Measurements from ENCODE around the gene DEDD. TPM values are rescaled to one million over a fixed set of nuclear protein-coding genes. Genes with fewer than 3 reads are reported as not detected.

Gene DEDD
- total RNA-seq, 1 experiment from 2014 or later: 39.2 TPM

DNA sequence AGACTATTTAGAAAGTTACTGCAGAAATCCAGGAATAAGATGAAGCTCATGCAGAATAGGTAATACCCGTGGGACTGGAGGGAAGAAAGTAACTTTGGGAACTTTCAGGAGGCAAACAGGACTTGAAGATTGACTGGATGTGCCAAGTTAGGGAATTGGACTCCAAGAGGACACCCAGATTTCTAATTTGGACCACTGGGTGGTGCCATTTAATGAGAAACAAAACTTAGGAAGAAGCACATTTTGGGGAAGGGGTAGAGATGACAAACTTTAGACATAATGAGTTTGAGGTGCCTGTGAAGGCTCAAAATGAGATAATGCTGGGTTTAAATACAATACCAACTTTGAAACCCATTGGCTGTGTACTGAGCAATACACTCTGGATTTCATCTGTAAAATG lies 48.2 kb upstream of the DEDD start (continued):
- TF ChIP-seq ZNF121 (CRISPR knock-in tag; IDR thresholded peaks at IDR 0.05) (no peak), FOXJ3 (CRISPR knock-in tag; IDR thresholded peaks at IDR 0.05; ENCODE audit: borderline replicate concordance) (no peak), FOXP1 (CRISPR knock-in tag; IDR thresholded peaks at IDR 0.05; ENCODE audit: borderline replicate concordance) (no peak)
- TF ChIP-seq, protein P1, sequence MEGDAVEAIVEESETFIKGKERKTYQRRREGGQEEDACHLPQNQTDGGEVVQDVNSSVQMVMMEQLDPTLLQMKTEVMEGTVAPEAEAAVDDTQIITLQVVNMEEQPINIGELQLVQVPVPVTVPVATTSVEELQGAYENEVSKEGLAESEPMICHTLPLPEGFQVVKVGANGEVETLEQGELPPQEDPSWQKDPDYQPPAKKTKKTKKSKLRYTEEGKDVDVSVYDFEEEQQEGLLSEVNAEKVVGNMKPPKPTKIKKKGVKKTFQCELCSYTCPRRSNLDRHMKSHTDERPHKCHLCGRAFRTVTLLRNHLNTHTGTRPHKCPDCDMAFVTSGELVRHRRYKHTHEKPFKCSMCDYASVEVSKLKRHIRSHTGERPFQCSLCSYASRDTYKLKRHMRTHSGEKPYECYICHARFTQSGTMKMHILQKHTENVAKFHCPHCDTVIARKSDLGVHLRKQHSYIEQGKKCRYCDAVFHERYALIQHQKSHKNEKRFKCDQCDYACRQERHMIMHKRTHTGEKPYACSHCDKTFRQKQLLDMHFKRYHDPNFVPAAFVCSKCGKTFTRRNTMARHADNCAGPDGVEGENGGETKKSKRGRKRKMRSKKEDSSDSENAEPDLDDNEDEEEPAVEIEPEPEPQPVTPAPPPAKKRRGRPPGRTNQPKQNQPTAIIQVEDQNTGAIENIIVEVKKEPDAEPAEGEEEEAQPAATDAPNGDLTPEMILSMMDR (IDR thresholded peaks at IDR 0.05): no peak
- TF ChIP-seq, protein P2, sequence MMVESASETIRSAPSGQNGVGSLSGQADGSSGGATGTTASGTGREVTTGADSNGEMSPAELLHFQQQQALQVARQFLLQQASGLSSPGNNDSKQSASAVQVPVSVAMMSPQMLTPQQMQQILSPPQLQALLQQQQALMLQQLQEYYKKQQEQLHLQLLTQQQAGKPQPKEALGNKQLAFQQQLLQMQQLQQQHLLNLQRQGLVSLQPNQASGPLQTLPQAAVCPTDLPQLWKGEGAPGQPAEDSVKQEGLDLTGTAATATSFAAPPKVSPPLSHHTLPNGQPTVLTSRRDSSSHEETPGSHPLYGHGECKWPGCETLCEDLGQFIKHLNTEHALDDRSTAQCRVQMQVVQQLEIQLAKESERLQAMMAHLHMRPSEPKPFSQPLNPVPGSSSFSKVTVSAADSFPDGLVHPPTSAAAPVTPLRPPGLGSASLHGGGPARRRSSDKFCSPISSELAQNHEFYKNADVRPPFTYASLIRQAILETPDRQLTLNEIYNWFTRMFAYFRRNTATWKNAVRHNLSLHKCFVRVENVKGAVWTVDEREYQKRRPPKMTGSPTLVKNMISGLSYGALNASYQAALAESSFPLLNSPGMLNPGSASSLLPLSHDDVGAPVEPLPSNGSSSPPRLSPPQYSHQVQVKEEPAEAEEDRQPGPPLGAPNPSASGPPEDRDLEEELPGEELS (CRISPR knock-in tag; IDR thresholded peaks at IDR 0.05): no peak
- TF ChIP-seq, protein P3, sequence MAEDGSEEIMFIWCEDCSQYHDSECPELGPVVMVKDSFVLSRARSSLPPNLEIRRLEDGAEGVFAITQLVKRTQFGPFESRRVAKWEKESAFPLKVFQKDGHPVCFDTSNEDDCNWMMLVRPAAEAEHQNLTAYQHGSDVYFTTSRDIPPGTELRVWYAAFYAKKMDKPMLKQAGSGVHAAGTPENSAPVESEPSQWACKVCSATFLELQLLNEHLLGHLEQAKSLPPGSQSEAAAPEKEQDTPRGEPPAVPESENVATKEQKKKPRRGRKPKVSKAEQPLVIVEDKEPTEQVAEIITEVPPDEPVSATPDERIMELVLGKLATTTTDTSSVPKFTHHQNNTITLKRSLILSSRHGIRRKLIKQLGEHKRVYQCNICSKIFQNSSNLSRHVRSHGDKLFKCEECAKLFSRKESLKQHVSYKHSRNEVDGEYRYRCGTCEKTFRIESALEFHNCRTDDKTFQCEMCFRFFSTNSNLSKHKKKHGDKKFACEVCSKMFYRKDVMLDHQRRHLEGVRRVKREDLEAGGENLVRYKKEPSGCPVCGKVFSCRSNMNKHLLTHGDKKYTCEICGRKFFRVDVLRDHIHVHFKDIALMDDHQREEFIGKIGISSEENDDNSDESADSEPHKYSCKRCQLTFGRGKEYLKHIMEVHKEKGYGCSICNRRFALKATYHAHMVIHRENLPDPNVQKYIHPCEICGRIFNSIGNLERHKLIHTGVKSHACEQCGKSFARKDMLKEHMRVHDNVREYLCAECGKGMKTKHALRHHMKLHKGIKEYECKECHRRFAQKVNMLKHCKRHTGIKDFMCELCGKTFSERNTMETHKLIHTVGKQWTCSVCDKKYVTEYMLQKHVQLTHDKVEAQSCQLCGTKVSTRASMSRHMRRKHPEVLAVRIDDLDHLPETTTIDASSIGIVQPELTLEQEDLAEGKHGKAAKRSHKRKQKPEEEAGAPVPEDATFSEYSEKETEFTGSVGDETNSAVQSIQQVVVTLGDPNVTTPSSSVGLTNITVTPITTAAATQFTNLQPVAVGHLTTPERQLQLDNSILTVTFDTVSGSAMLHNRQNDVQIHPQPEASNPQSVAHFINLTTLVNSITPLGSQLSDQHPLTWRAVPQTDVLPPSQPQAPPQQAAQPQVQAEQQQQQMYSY (CRISPR knock-in tag; IDR thresholded peaks at IDR 0.05): no peak

DNA sequence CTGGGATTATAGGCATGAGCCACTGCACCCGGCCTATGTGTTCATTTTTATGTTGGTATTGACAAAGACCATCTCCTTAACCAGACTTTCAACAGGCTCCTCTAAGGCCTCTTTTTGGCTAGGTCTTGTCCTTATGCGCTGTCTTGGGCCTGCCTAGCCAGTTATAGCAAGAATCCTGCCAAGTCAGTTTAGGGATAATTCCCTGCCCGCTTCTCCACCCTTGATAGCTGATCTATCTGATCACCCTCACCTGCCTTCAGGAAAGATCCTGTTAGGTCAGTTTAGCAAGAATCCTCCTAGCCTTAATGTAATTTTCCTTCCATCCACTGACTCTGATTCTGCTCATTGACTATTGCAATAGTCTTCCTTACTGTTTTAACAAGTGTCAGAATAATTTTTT lies 47.2 kb upstream of the DEDD start:
- ChIA-PET POLR2A (no interaction called here), CTCF (interaction anchor here (0.6 to 1.1 kb wide), 4 partner anchors 22 to 1078 kb away, joined by 3 to 6 read pairs (median 5); partner anchors contain the start of gene NDUFS2)
- no peak for ATAC-seq
- Mint-ChIP-seq H3K27ac (no peak overlapping the region), H3K4me1 (peaks cover 20% of the 10 kb centered on the region), H3K27me3 (ENCODE audit: low read depth) (no peaks in the 10 kb centered on the region; the same call in 1 of the 2 replicates), H3K4me3 (no peak overlapping the region), H3K36me3 (peaks cover 7% of the 10 kb centered on the region), H3K9me3 (no peaks in the 10 kb centered on the region)
- DNase-seq (ENCODE audit: low spot score): no peak
- TF ChIP-seq NR2C2 (CRISPR knock-in tag; IDR thresholded peaks at IDR 0.05) (no peak), ZNF121 (CRISPR knock-in tag; IDR thresholded peaks at IDR 0.05) (no peak), ZNF416 (CRISPR knock-in tag; IDR thresholded peaks at IDR 0.05) (no peak), GTF2I (CRISPR knock-in tag; conservative IDR thresholded peaks at IDR 0.05) (no peak), ZNF317 (CRISPR knock-in tag; IDR thresholded peaks at IDR 0.05; ENCODE audit: borderline replicate concordance, low read depth) (no peak), TEAD4 (CRISPR knock-in tag; IDR thresholded peaks at IDR 0.05) (no peak), NFATC4 (CRISPR knock-in tag; IDR thresholded peaks at IDR 0.05) (no peak), RELA (CRISPR knock-in tag; IDR thresholded peaks at IDR 0.05; ENCODE audit: borderline replicate concordance) (no peak), FOXJ3 (CRISPR knock-in tag; IDR thresholded peaks at IDR 0.05; ENCODE audit: borderline replicate concordance) (no peak), ESRRA (CRISPR knock-in tag; IDR thresholded peaks at IDR 0.05; ENCODE audit: borderline replicate concordance) (no peak)
- TF ChIP-seq, protein P4, sequence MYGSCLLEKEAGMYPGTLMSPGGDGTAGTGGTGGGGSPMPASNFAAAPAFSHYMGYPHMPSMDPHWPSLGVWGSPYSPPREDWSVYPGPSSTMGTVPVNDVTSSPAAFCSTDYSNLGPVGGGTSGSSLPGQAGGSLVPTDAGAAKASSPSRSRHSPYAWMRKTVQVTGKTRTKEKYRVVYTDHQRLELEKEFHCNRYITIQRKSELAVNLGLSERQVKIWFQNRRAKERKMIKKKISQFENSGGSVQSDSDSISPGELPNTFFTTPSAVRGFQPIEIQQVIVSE (CRISPR knock-in tag; IDR thresholded peaks at IDR 0.05; ENCODE audit: borderline replicate concordance): no peak
- TF ChIP-seq, protein P5, sequence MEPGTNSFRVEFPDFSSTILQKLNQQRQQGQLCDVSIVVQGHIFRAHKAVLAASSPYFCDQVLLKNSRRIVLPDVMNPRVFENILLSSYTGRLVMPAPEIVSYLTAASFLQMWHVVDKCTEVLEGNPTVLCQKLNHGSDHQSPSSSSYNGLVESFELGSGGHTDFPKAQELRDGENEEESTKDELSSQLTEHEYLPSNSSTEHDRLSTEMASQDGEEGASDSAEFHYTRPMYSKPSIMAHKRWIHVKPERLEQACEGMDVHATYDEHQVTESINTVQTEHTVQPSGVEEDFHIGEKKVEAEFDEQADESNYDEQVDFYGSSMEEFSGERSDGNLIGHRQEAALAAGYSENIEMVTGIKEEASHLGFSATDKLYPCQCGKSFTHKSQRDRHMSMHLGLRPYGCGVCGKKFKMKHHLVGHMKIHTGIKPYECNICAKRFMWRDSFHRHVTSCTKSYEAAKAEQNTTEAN (CRISPR knock-in tag; IDR thresholded peaks at IDR 0.05): no peak
- TF ChIP-seq, protein P6, sequence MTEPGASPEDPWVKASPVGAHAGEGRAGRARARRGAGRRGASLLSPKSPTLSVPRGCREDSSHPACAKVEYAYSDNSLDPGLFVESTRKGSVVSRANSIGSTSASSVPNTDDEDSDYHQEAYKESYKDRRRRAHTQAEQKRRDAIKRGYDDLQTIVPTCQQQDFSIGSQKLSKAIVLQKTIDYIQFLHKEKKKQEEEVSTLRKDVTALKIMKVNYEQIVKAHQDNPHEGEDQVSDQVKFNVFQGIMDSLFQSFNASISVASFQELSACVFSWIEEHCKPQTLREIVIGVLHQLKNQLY (CRISPR knock-in tag; IDR thresholded peaks at IDR 0.05): no peak
- TF ChIP-seq, protein P7, sequence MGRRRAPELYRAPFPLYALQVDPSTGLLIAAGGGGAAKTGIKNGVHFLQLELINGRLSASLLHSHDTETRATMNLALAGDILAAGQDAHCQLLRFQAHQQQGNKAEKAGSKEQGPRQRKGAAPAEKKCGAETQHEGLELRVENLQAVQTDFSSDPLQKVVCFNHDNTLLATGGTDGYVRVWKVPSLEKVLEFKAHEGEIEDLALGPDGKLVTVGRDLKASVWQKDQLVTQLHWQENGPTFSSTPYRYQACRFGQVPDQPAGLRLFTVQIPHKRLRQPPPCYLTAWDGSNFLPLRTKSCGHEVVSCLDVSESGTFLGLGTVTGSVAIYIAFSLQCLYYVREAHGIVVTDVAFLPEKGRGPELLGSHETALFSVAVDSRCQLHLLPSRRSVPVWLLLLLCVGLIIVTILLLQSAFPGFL (CRISPR knock-in tag; IDR thresholded peaks at IDR 0.05; ENCODE audit: borderline replicate concordance): no peak
- TF ChIP-seq, protein P8, sequence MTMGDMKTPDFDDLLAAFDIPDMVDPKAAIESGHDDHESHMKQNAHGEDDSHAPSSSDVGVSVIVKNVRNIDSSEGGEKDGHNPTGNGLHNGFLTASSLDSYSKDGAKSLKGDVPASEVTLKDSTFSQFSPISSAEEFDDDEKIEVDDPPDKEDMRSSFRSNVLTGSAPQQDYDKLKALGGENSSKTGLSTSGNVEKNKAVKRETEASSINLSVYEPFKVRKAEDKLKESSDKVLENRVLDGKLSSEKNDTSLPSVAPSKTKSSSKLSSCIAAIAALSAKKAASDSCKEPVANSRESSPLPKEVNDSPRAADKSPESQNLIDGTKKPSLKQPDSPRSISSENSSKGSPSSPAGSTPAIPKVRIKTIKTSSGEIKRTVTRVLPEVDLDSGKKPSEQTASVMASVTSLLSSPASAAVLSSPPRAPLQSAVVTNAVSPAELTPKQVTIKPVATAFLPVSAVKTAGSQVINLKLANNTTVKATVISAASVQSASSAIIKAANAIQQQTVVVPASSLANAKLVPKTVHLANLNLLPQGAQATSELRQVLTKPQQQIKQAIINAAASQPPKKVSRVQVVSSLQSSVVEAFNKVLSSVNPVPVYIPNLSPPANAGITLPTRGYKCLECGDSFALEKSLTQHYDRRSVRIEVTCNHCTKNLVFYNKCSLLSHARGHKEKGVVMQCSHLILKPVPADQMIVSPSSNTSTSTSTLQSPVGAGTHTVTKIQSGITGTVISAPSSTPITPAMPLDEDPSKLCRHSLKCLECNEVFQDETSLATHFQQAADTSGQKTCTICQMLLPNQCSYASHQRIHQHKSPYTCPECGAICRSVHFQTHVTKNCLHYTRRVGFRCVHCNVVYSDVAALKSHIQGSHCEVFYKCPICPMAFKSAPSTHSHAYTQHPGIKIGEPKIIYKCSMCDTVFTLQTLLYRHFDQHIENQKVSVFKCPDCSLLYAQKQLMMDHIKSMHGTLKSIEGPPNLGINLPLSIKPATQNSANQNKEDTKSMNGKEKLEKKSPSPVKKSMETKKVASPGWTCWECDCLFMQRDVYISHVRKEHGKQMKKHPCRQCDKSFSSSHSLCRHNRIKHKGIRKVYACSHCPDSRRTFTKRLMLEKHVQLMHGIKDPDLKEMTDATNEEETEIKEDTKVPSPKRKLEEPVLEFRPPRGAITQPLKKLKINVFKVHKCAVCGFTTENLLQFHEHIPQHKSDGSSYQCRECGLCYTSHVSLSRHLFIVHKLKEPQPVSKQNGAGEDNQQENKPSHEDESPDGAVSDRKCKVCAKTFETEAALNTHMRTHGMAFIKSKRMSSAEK (CRISPR knock-in tag; IDR thresholded peaks at IDR 0.05; ENCODE audit: borderline replicate concordance): no peak

Measured in WTC11 (cell line).